SU-DHL-6 (cell line): ENCODE results near the gene OR5A1.

Experiments
- CTCF ChIP-seq: fragments of 200-600 bp; sonication (generic); IDR thresholded peaks from one replicate; pipeline ENCODE4 v1.5.1; 2017; ENCODE audit warnings: antibody characterized with exemption, mild to moderate bottlenecking, low read length, moderate library complexity; ENCODE audit not compliant: insufficient read depth, poor library complexity, severe bottlenecking
- EZH2phosphoT487 ChIP-seq: fragments of 200-600 bp; sonication (generic), shearing (Covaris generic); conservative IDR thresholded peaks from 2 replicates; pipeline ENCODE4 v1.6.1; 2018; ENCODE audit warnings: mild to moderate bottlenecking, antibody characterized with exemption, low read length, moderate library complexity, mixed read lengths

- TF ChIP-seq CTCF (no peak), EZH2phosphoT487 (no peak)
These were observed 22.6 kb upstream of the OR5A1 start for GRCh38 chr11:59413646-59414045.
